GM21717 (cell line): ENCODE data around the gene ADD2.

Experiments
- ATAC-seq: cut with Tn5 transposase; IDR thresholded peaks from one replicate; pipeline ENCODE4 v1.9.1; 2021; ENCODE audit warnings: mild to moderate bottlenecking, moderate library complexity; ENCODE audit not compliant: unreplicated experiment

Gene ADD2

DNA sequence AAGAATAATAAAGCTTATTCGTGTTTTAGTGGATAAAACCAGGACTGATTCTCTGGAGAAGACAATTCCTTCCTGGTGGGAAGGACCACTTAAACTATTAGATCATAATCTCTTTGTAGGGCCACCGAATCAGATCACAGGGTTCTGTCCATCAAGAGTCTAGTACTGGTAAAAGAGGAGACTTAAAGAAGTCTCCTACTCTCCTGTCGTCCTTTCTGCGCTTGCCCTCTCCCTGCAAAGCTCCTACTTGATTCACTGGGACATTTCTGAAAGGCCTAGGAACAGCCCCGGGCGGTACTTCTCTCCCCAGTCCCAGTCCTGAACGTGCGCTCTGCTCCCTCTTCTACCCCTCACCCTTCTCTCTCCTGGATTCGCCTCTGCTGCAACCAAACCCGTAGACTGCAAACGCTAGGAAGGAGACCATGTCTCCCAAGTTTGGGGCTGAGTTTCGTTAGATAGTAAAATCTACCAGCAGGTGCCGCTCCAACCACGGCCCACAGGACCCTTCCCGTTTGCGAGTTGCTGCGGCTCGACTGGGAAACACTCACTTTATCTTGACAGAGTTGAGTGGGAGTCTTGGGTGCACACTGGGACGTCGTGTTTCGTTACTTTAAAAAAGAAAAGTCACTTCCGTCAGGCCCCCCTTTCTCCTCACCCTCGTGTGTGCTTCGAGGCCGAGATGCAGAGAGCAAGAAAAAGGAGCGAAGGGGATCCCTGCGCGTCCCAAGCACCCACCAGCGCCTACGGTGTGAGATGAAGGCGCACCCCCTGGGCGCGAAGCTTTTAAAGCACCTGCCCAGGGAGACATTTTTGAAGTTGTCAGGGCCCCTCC is 21.5 kb upstream of the ADD2 start:
- no peak for ATAC-seq

GRCh38 chr2:70785137-70785911 is 17.3 kb upstream of the ADD2 start:
- no peak for ATAC-seq

DNA sequence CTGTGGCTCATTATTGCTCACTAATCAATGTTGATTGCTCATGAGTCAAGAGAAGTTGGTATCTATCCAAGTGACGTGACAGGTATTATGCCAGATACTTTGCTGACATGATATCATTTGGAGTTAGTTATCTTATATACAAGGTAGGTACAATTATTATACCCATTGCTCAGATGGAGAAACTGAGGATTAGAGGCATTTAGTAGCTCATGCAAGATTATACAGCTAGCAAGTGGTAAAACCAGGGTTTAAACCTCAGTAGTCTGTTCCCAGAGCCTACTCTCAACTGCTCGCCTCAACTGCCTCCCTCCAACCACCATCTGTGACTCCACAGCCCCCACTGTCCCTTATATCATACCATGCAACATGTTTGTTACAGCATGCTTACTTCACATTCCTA is 16.3 kb upstream of the ADD2 start:
- no peak for ATAC-seq

DNA sequence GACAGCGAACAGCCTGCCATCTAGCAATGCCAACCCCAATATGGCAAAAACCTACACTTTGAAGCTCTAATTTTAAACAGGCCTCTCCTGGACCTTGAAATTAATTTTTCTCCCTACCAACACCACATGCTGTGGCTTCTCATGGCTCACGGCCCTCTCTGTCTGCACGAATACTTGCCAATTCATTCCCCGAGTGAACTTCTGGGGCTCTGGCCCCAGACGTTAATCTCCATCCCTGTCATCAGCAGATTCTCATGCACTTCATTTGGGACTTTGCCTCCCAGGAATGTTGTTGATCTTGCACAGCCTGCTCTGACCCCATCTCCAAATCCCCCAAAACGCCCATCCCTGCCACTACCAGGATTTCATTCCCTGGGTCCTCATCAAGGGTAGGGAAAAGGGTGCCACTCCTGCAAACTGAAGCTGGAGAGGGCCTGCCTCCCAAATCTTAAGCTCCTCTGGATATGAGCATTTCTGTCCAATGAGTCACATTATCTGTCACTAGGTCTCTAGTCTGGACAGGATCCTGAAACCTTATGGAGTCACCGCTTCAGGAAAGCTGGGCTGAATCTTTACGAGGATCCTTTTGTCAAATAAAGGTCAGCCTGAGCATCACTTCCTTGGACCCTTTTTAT is 12.0 kb upstream of the ADD2 start:
- no peak for ATAC-seq

DNA sequence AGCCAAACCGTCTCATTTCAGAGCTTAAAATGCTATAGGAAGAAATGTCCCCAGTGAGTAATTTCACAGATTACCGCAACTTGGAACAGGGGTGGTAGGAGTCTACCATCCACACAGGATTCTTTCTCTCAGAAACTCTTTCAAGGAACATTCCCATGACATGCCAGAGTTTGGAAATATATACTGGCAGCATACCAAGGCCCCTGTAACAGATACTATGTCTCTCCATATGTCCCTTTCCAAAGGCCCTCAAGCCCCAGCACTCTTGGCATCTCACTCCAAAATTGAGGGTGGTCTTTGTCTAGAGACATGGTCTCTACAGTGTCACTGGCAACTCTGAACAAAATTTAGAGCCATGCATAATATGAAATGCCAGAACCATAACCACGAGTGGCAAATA is 11.5 kb upstream of the ADD2 start:
- ATAC-seq: no peak

DNA sequence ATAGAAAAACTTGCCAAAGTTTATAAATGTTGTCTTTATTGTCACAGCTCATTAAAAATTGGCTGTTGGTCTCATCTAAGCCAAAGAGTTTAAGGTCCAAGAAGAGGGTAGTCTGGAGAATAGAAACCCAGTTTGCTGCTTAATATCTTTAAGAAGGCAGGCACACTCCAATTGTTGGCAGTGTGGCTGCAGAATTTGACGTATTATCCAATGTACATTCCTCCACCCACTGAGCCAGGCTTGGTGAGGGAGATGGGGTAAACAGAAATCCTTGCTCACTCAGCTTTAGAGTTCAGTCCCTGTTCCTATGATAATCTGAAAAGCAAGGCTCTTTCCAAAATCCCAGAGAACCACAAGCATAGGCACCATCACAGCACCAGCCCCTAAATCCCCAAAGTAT is 10.7 kb upstream of the ADD2 start:
- no peak for ATAC-seq

DNA sequence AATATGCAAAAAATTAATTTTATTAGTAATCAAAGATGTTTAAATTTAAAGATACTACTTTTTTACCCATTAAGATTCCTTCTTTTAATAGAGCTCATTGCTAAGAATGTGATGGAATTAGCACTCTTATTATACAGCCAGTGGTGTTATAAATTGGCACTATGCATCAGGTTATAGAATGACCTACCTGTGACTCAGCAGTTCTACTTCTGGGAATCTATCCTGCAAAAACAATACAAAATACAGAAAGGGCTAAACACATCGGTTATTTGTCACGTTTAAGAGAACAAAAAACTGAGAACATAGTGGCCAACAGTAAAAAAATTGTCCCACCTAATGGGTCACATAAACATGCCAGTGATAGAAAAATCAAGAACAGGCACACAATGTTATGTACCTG is 9.4 kb upstream of the ADD2 start:
- ATAC-seq: no peak

DNA sequence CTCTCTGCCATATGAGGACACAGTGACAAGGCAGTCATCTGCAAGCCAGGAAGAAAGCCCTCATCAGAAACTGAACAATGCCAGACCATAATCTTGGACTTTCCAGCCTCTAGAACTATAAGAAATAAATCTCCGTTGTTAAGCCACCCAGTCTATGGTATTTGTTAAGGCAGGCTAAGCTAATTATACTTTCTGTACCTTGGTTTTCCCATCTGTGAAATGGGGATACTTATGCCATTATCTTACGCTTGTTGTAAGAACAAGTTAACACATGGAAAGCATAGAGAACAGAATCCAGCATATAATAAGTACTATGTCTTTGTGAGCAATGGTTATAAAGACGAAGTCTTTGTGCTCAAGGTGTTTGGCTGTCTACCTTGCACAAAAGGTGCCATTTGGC is 8.3 kb upstream of the ADD2 start:
- no peak for ATAC-seq

- ATAC-seq: no peak
Measured at GRCh38 chr2:70775141-70775540, 7.1 kb upstream of the ADD2 start.

- no peak for ATAC-seq
Measured at GRCh38 chr2:70772486-70773155, 4.6 kb upstream of the ADD2 start.

- peak; percentile 69 for ATAC-seq
Measured at GRCh38 chr2:70771446-70771845, 3.4 kb upstream of the ADD2 start.

- ATAC-seq: no peak
Measured at GRCh38 chr2:70769450-70769849, 1.4 kb upstream of the ADD2 start.

DNA sequence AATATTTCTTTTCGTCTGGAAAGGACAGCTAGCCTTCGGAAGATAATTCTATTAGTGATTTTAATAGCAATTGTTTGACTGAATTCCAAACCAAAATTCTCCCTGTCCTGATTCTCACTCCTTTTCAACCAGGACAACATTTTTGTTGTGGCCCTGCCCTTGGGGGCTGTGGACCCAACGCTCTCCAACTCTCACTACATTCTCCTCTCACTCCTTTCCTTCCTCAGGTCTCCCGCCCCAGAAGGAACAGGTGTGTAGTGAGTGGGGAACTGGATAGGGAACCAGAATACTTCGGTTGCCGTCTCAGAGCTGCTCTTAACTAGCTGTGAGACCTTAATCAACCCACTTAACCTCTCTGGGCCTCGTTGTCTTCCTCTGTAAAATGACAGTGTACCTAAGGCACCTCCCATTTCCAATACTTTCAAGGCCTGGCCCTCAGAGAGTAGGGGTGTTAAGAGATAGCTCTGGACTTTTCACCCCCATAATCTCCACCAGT is 638 bp upstream of the ADD2 start:
- ATAC-seq: no peak

- no peak for ATAC-seq
Measured at GRCh38 chr2:70767079-70767698, 811 bp downstream of the ADD2 start.

DNA sequence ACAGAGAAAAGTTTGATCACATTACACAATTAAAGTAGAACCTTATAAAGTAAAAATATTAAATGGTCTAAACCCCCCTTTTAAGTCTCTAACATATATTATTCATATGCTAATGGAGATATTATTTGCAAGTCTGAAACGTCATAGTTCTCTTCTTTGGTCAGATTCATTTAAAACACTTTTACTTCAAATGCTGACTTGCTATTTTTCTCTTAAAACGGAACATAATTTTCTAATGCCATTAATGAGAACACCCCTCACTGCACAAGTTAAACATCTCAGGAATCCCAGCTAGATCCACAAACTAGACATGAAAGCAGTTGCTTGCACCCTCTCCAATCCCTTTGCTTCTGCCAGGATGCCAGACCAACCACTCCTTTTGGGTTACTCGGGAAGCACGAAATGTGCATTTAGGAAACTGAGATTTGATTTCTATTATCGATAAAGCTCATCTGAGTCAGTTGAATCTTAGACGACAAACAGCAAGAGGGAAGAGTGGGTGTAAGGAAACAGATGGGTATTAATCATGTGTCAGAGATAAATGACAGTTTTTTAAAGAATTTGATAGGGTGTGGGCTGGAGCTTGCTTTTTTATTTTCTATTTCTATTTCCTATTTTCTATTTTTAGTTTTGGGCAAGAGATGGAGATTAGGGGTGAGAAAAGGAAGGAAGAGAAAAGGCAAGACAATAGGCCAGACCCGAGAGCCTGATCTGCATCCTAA is 1.5 kb downstream of the ADD2 start:
- ATAC-seq: no peak

GRCh38 chr2:70765507-70765906 is 2.5 kb downstream of the ADD2 start:
- ATAC-seq: no peak

DNA sequence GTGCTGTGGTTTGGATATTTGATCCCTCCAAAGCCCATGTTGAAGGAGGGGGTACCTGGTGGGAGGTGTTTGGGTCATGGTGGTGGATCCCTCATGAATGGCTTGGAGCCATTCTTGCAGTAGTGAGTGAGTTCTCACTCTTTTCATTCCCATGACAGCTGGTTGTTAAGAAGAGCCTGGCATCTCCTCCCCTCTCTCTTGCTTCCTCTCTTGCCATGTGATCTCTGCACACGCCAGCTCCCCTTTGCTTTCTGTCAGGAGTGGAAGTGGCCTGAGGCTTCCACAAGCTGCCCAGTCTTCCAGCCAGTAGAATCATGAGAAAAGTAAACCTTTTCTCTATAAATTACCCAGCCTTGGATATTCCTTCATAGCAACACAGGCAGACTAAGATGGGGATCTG is 8.6 kb downstream of the ADD2 start:
- no peak for ATAC-seq

DNA sequence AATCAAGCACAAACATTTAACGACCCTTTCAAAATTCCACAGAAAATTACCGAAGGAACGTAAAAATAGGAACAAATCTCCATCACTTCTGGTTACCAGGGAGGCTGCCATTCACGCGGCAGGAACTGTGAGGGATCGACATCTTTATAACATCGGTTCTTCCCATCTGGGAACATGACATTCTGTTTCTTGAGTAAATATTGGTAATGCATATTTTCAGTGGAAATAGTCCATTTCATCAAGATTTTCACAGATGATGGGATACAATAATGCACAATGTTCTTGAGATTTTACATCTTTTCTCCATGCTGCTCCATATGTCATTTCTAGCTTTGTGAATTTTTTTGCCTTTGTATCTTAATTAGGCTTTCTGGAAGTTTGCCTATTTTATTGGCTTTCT is 10.0 kb downstream of the ADD2 start:
- no peak for ATAC-seq

- no peak for ATAC-seq
Measured at GRCh38 chr2:70757360-70757759, 10.6 kb downstream of the ADD2 start.

- no peak for ATAC-seq
Measured at GRCh38 chr2:70756128-70756527, 11.9 kb downstream of the ADD2 start.
